NCI-H82 treated with DMSO at 0.1 percent for 48 hours (cell line): ENCODE results near the gene TUSC7.

ENCODE experiments used
- DNase-seq: peaks from one replicate; lab custom pipeline; 2025; ENCODE audit not compliant: unreplicated experiment; lab: John Stamatoyannopoulos, UW

Gene TUSC7

GRCh38 chr3:116709479-116709878, at the start of gene TUSC7:
Gene TUSC7 (plus strand): TSS chr3:116709779.
- no peak for DNase-seq

GRCh38 chr3:116661196-116661595, 48.4 kb upstream of the TUSC7 start:
- no peak for DNase-seq

- DNase-seq, result peak; percentile 32
Observed at GRCh38 chr3:116663161-116664110, 46.1 kb upstream of the TUSC7 start.

GRCh38 chr3:116667324-116667723, 42.3 kb upstream of the TUSC7 start:
- DNase-seq, result no peak

GRCh38 chr3:116667791-116668190, 41.8 kb upstream of the TUSC7 start:
- no peak for DNase-seq

- no peak for DNase-seq
Observed at GRCh38 chr3:116669576-116669975, 40.0 kb upstream of the TUSC7 start.

- DNase-seq, result no peak
Observed at GRCh38 chr3:116671151-116671550, 38.4 kb upstream of the TUSC7 start.

GRCh38 chr3:116678853-116679252, 30.7 kb upstream of the TUSC7 start:
- DNase-seq, result no peak

- DNase-seq, result no peak
Observed at GRCh38 chr3:116691041-116691440, 18.5 kb upstream of the TUSC7 start.

- DNase-seq, result no peak
Observed at GRCh38 chr3:116701070-116701469, 8.5 kb upstream of the TUSC7 start.

GRCh38 chr3:116702334-116702733, 7.2 kb upstream of the TUSC7 start:
- DNase-seq, result no peak

- DNase-seq, result no peak
Observed at GRCh38 chr3:116707531-116707930, 2.0 kb upstream of the TUSC7 start.

- DNase-seq, result no peak
Observed at GRCh38 chr3:116716490-116716889, 6.9 kb downstream of the TUSC7 start.

GRCh38 chr3:116717566-116717965, 8.0 kb downstream of the TUSC7 start:
- DNase-seq, result no peak

- no peak for DNase-seq
Observed at GRCh38 chr3:116728454-116728853, 18.9 kb downstream of the TUSC7 start.

GRCh38 chr3:116734243-116734642, 24.7 kb downstream of the TUSC7 start:
- no peak for DNase-seq

GRCh38 chr3:116739678-116740077, 30.1 kb downstream of the TUSC7 start:
- DNase-seq, result no peak

- DNase-seq, result no peak
Observed at GRCh38 chr3:116740293-116740692, 30.7 kb downstream of the TUSC7 start.

- DNase-seq, result no peak
Observed at GRCh38 chr3:116741467-116741866, 31.9 kb downstream of the TUSC7 start.

GRCh38 chr3:116743062-116743461, 33.5 kb downstream of the TUSC7 start:
- DNase-seq, result no peak

GRCh38 chr3:116749388-116749787, 39.8 kb downstream of the TUSC7 start:
- DNase-seq, result no peak

- DNase-seq, result no peak
Observed at GRCh38 chr3:116757315-116757714, 47.7 kb downstream of the TUSC7 start.

GRCh38 chr3:116759316-116759715, 49.7 kb downstream of the TUSC7 start:
- no peak for DNase-seq
